Measurements from ENCODE around the gene GABRG3.

DNA sequence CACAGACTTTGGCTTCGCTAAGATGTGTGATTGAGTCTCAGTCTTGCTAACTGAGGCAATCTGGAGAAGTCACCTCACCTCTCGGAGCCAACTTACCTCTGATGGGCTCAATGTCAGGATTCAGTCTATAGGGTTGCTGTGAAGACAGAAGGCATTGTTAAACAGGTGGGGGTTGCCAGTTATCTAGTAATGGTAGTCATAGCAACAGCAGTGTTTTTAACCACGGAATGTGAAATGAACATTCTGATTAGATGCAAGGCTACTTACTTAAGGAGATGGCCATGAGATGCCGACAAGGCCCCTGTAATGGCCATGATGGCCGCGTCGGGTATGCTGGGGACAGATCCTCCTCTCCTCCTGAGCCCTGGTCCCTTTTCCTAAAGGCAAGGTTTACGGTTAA is 243.1 kb downstream of the GABRG3 start:
- TF ChIP-seq, protein P1, sequence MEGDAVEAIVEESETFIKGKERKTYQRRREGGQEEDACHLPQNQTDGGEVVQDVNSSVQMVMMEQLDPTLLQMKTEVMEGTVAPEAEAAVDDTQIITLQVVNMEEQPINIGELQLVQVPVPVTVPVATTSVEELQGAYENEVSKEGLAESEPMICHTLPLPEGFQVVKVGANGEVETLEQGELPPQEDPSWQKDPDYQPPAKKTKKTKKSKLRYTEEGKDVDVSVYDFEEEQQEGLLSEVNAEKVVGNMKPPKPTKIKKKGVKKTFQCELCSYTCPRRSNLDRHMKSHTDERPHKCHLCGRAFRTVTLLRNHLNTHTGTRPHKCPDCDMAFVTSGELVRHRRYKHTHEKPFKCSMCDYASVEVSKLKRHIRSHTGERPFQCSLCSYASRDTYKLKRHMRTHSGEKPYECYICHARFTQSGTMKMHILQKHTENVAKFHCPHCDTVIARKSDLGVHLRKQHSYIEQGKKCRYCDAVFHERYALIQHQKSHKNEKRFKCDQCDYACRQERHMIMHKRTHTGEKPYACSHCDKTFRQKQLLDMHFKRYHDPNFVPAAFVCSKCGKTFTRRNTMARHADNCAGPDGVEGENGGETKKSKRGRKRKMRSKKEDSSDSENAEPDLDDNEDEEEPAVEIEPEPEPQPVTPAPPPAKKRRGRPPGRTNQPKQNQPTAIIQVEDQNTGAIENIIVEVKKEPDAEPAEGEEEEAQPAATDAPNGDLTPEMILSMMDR (IDR thresholded peaks at IDR 0.05; ENCODE audit: insufficient read depth, low read length), result no peak
- no peak for TF ChIP-seq POLR2AphosphoS5 (IDR thresholded peaks at IDR 0.05; ENCODE audit: low read depth)
- no peak for TF ChIP-seq GABPA (IDR thresholded peaks at IDR 0.05; ENCODE audit: low read depth)
- TF ChIP-seq, protein P2, sequence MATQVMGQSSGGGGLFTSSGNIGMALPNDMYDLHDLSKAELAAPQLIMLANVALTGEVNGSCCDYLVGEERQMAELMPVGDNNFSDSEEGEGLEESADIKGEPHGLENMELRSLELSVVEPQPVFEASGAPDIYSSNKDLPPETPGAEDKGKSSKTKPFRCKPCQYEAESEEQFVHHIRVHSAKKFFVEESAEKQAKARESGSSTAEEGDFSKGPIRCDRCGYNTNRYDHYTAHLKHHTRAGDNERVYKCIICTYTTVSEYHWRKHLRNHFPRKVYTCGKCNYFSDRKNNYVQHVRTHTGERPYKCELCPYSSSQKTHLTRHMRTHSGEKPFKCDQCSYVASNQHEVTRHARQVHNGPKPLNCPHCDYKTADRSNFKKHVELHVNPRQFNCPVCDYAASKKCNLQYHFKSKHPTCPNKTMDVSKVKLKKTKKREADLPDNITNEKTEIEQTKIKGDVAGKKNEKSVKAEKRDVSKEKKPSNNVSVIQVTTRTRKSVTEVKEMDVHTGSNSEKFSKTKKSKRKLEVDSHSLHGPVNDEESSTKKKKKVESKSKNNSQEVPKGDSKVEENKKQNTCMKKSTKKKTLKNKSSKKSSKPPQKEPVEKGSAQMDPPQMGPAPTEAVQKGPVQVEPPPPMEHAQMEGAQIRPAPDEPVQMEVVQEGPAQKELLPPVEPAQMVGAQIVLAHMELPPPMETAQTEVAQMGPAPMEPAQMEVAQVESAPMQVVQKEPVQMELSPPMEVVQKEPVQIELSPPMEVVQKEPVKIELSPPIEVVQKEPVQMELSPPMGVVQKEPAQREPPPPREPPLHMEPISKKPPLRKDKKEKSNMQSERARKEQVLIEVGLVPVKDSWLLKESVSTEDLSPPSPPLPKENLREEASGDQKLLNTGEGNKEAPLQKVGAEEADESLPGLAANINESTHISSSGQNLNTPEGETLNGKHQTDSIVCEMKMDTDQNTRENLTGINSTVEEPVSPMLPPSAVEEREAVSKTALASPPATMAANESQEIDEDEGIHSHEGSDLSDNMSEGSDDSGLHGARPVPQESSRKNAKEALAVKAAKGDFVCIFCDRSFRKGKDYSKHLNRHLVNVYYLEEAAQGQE (IDR thresholded peaks at IDR 0.05; ENCODE audit: insufficient replicate concordance, low read depth), result no peak

All from HL-60 (cell line).